NCI-H146 treated with DMSO at 0.1 percent for 48 hours (cell line): ENCODE measurements around the gene RASGRF2.

Experiments
- DNase-seq: peaks from one replicate; lab custom pipeline; 2025; ENCODE audit not compliant: unreplicated experiment; lab: John Stamatoyannopoulos, UW

The RASGRF2 gene

GRCh38 chr5:80977764-80978163, 17.6 kb downstream of the RASGRF2 start:
- no peak for DNase-seq

- DNase-seq = no peak
Observed at GRCh38 chr5:80978772-80979317, 18.7 kb downstream of the RASGRF2 start.

GRCh38 chr5:80982093-80982492, 21.9 kb downstream of the RASGRF2 start:
- DNase-seq = no peak

- no peak for DNase-seq
Observed at GRCh38 chr5:80985600-80986228, 25.6 kb downstream of the RASGRF2 start.

- DNase-seq = no peak
Observed at GRCh38 chr5:80986382-80986781, 26.2 kb downstream of the RASGRF2 start.

DNA sequence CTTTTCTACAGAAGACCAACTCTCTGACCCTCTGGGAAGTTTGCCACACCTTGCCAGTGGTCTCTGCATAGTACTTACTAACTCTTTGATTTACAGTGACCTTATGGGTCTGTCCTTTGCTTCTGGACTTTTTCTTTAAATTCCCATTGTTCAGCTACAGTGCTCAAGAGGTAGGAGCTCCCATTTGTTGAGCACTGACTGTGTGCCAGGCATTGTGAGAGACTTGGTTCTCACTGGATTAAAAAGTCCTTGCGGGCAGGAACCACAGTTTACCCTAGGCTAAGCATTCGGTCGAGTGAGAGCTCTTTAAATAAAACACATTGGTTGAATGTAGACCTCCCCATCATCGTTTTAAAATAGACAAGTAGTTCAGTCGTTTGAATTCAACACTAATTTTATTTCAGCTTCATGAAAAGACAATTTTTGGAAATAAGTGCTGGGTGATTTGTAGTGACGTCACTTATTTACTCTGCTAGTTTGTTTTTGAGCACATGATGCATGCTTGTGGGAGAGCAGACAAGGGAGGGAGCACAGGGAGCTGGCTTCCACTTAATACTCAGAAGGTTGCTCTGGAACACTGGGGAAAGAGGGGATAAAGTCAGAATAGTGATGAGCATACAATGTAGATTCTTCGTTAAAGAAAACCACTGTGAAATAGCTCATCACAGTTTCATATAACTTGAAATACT, 27.1 kb downstream of the RASGRF2 start:
- DNase-seq = no peak

GRCh38 chr5:80988419-80988935, 28.3 kb downstream of the RASGRF2 start:
- no peak for DNase-seq

GRCh38 chr5:80989883-80990282, 29.7 kb downstream of the RASGRF2 start:
- DNase-seq = no peak

- no peak for DNase-seq
Observed at GRCh38 chr5:80990527-80990926, 30.4 kb downstream of the RASGRF2 start.

GRCh38 chr5:80990971-80991370, 30.8 kb downstream of the RASGRF2 start:
- DNase-seq = no peak

DNA sequence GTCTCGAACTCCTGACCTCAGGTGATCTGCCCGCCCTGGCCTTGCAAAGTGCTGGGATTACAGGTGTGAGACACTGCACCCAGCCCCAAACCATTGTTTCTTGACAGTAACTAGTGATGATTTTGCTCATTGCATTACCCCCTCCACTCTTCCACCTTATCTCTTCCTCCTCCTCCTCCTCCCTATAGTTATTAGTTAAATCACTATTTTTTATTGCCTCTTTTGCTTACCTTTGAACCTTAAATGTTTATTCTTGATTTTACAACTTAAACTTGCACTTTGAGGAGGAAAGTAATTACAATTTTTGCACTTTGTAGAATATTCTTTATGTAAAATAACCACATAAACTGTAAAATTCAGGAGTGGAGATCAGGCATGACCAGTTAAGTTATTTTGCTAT, 35.7 kb downstream of the RASGRF2 start:
- DNase-seq = no peak

DNA sequence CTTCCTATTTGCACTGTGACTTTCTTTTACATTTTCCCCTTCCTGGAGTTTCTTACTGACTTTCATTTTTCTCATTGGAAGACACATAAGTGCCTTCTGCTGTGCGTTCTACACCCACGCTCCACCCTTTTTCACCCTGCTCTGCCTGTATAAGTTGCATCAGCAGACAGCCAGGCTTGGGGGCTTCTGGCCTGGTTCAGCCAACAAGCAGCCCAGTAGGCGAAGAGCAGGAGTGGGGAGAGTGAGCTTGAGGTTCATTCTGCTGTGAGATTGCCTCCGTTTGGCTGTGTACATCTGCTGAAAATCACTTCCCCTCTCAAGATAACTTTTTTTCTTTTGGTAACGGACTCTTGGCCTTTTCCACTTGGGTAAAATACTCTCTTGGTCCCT, 38.4 kb downstream of the RASGRF2 start:
- DNase-seq = no peak

GRCh38 chr5:81003811-81004386, 43.7 kb downstream of the RASGRF2 start:
- DNase-seq = no peak

- DNase-seq = no peak
Observed at GRCh38 chr5:81005708-81006107, 45.5 kb downstream of the RASGRF2 start.

DNA sequence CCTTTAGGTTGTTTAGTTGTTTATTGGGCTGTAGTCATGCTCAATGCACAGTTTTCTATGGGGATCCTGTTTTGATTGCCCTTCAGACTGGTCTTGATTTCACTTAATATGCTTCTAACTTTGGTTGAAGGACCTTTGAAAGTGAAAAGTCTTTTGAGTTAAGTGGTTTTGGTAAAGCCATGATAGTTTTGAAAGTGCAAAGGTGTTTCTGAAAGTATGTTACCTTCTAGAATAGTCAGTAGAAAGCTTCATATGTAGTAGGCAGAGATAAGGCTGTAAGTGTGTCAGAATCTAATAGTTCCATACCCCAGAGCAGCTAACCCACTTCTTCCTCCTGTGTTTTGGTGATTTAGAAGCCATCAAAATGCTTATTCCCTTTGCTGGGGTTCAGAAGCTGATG, 46.1 kb downstream of the RASGRF2 start:
- DNase-seq = no peak

DNA sequence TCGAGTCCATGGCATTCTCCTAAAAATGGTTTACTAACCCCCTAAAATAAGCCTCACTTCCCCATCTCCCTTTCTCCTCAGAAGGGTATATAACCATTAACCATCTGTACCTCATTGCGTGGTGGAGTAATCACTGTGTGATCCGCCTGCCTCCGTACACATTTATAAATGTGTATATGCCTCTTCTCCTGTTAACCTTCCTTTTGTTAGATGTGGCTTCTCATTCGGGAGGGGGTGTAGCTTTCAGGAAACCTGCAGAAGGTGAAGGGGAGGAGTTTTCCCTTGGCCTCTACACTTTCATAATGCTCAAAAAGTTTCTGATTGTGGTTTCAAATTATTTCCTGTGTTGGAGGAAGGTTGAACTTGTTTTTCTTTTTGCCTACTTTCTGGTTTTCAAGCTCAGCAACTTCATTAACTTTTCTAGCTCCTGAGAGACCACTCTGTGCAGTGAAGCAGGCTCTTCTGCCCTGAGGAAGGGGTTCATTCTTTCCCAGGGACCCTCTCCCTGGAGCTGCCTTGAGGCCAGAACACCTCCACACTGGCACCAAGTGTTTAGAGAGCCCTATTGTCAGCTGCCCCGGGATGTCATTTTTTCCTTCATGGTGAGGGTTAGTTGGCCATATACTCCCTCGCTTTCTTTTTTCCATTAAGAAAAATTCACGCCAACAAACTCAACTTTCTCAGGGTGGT, 46.9 kb downstream of the RASGRF2 start:
- no peak for DNase-seq

GRCh38 chr5:81007637-81008027, 47.5 kb downstream of the RASGRF2 start:
- DNase-seq = no peak

DNA sequence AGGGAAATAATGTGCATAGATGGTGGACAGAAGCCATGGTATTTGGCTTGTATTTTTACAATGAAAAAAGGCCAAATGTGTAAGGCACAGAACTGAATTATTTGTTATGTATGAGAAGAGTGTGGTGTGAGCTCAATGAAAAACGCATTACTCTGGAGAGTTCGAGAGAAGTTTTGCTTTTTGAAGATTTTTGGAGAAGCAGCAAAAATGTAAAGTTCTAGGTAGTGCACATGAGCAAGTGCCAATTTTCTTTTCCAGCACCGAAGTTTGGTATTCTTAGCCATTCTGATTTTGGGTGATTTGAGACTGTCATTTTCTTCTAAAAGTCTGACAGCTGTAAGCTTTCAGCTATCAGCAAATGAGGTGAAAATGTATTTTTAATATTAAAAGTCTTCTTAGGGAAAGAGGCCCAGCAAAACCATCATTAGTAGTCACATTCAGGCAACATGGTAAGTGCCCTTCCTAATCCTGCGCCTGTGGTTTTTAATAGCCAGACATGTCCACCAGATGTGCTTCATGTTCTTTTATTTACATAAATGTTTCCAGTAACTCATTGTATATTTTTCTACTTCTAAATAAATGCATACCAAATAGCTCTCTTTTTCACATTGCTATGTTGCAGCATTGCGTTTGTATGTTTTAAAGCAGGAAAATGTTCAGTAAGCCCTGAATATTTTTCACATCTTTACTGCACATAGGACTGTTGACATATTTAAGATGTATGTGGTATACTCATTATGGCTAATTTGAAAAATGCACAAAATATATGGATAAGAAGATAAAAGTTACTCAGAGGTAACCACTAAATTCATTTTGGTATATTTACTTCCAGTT, 50.4 kb downstream of the RASGRF2 start:
- DNase-seq = no peak

- no peak for DNase-seq
Observed at GRCh38 chr5:81014348-81014747, 54.2 kb downstream of the RASGRF2 start.

GRCh38 chr5:81016116-81016515, 56.0 kb downstream of the RASGRF2 start:
- DNase-seq = no peak

DNA sequence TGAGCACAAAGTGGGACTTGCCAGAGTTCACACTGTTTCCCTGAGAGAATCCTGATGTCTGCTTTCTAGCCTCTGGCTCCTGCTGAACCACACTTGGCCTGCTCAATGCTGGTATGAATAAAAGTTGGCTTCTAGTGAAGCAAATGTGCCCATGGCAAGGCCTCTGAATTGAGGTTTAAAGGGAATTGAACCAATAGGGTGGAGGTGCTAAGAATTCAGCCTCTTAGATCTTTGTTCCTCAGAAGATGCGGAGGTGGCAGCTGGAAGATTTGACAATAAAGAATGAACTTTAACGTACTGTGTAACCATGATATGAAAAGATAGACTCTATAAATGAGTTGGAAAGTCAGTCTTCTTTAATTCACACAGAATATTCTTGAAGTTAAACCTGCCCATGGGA, 57.2 kb downstream of the RASGRF2 start:
- no peak for DNase-seq
